HG02678 (cell line): Measurements from ENCODE around the gene CCAR1.
"Not testable (repeated sequence)": the region's sequence is repeated elsewhere in the genome, so short reads cannot be mapped to it uniquely, and the experiment has no call there.

Source experiments
- ATAC-seq: cut with Tn5 transposase; IDR thresholded peaks from one replicate; pipeline ENCODE4 v1.9.1; 2021; ENCODE audit warnings: mild to moderate bottlenecking, moderate library complexity; ENCODE audit not compliant: unreplicated experiment

Gene CCAR1

GRCh38 chr10:68759223-68759863 is 38.3 kb downstream of the CCAR1 start:
- no peak for ATAC-seq

GRCh38 chr10:68759967-68760366 is 38.9 kb downstream of the CCAR1 start:
- no peak for ATAC-seq

- ATAC-seq, result not testable (repeated sequence)
Observed at GRCh38 chr10:68767407-68767806, 46.4 kb downstream of the CCAR1 start.

DNA sequence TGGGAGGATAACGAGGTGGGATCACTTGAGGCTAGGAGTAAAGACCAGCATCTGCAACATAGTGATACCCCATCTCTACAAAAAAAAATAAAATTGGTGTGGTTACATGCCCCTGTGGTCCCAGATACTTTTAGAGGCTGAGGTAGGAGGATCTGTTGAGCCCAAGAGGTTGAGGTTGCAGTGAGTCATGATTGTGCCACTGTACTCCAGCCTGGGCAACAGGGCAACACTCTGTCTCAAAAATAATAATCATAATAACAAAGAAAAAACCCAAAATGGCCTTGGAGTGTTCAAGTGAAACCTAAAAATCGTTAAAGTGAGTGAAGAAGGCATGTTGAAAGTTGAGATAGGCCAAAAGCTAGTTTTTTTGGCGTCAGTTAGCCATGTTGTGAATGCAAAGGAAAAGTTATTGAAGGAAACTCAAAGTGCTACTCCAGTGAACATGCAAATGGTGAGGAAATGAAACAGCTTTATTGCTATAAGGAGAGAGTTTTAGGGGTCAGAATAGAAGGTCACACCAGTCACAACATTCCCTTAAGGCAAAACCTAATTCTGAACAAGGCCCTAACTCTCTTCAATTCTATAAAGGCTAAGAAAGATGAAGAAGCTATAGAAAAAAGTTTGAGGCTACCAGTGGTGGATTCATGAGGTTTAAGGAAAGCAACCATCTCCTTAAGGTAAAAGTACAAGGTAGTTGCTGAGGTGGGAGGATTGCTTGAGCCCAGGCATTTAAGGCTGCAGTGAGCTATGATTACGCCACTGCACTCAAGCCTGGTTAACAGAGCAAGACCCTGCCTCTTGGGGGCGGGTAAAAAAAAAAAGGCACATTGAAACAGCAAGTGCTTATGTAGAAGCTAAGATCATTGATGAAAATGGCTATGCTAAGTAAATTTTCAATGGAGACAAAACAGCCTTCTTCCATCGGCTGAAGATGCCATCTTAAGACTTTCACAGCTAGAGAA is 60.9 kb downstream of the CCAR1 start:
- ATAC-seq, result no peak

DNA sequence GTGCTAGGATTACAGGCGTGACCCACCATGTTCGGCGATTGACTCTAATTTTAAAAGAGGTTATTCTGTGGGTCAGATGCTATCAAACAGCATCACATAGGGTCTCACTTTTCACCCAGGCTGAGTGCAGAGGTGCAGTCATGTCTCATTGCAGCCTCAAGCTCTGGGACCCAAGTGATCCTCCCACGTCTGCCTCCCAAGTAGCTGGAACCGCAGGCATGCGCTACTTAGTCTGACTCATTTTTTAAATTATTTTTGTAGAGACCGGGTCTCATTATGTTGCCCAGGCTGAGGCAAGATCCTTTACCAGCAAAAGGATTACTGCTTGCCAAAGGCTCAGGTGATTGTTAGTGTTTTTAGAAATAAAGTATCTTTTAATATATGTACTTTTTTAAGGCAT is 63.4 kb downstream of the CCAR1 start:
- no peak for ATAC-seq

- no peak for ATAC-seq
Observed at GRCh38 chr10:68787813-68788212, 66.8 kb downstream of the CCAR1 start.

DNA sequence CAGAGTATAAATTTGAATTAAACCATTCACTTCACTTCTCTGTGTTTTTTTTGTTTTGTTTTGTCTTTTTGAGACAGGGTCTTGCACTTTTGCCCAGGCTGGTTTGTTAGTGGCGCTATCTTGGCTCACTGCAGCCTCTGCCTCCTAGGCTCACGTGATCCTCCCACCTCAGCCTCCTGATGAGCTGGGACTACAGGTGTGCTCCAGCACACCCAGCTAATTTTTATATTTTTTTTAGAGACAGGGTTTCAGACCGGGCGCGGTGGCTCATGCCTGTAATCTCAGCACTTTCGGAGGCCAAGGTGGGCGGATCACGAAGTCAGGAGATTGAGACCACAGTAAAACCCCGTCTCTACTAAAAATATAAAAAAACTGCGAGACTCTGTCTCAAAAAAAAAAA is 69.4 kb downstream of the CCAR1 start:
- ATAC-seq, result no peak

DNA sequence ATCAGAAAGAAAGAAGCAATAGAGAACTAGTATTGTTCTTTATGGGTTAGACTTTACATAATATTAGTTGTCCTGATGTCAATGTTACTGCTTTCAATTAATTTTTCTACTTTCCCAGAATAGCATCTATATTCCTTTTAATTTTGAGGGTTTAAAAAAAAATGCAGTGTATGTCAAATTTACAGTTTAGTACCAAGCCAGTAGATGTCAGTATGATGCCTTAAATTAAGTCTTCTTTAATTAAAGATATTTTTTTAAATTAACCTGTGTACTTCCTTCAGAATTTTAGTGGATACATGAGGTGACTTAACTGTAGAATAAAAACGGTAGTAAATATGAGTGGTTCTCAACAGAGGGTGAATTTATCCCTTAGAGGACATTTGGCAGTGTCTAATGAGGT is 71.1 kb downstream of the CCAR1 start:
- ATAC-seq, result no peak

- no peak for ATAC-seq
Observed at GRCh38 chr10:68795886-68796532, 75.0 kb downstream of the CCAR1 start.

DNA sequence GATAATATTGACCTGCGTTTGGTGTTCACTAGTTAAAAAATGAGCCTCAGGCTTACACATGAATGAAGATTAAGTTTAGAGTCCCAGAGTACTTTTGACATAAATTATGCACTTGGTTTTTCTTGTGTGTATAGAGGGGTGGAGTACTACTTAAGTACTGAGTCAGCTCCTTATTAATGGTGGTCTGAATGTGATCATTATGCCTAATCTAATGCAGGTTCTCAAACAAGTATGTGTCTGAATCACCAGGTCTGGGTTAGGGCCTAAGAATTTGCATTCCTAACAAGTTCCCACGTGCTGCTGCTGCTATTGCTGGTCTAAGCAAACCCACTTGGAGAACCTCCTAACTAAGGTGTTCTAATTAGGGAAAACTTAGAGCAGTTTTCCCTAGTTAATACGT is 75.6 kb downstream of the CCAR1 start:
- no peak for ATAC-seq

- ATAC-seq, result no peak
Observed at GRCh38 chr10:68800211-68800610, 79.2 kb downstream of the CCAR1 start.

GRCh38 chr10:68804692-68805091 is 83.7 kb downstream of the CCAR1 start:
- no peak for ATAC-seq

DNA sequence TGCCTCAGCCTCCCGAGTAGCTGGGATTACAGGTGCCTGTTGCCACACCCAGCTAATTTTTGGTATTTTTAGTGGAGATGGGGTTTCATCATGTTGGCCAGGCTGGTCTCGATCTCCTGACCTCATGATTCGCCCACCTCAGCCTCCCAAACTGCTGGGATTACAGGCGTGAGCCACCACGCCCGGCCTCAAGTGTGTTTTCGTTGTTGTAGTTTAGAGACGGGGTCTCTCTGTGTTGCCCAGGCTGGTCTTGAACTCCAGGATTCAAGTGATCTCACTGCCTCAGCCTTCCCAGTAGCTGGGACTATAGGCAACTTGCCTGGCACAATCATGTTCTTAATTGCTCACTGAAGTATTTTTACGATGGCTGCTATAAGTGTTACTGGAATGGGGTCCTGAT is 89.8 kb downstream of the CCAR1 start:
- ATAC-seq, result not testable (repeated sequence)

DNA sequence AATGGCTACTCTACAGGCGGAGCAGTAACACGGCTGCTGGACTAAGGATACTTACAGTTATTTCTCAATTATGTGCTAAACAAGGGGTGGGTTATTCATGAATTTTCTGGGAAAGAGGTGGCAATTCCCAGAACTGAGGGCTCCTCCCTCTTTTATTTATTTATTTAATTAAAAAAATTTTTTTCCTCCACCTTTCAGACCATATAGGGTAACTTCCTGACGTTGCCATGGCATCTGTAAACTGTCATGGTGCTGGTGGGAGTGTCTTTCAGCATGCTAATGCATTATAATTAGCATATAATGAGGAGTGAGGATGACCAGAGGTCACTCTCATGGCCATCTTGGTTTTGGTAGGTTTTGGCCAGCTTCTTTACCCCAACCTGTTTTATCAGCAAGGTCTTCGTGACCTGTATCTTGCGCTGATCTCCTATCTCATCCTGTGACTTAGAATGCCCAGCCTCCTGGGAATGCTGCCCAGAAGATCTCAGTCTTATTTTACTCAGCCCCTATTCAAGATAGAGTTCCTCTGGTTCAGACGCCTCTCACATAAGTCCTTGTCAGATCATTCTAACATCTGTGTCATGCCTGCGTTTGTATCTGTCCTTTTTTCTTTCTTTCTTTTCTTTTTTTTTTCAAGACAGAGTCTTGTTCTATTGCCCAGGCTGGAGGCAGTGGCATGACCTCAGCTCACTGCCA is 90.4 kb downstream of the CCAR1 start:
- ATAC-seq, result no peak

GRCh38 chr10:68812420-68812819 is 91.4 kb downstream of the CCAR1 start:
- ATAC-seq, result no peak

- no peak for ATAC-seq
Observed at GRCh38 chr10:68813559-68813958, 92.5 kb downstream of the CCAR1 start.

DNA sequence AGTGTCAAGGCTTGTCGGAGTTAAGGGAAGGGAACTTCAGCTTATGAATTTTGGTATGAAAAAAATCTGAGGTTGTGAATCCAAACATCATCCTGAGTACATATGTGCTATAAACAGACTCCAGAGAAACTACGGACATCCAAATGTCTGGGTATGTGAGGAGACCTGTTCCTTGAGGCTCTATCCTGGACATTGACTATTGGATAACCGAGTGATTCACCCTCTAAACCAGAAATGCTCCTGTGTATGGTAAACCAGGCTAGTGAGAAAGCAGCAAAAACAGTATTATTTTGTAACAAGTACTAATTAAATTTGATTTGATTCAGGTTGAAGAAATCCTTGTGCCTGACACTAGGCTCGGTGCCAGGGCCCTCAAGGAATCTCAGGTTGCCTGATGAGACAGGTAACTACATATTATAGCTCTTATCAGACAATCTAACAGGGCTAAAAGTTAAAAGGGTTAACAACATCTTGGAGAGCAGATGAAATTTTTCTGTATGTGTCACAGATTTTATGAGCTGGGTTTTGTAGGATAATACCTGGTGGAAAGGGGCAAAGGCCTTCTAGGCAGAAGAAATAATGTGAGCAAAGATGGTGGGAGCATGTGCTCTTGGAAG is 95.9 kb downstream of the CCAR1 start:
- ATAC-seq, result no peak

- ATAC-seq, result not testable (repeated sequence)
Observed at GRCh38 chr10:68820359-68820758, 99.3 kb downstream of the CCAR1 start.

DNA sequence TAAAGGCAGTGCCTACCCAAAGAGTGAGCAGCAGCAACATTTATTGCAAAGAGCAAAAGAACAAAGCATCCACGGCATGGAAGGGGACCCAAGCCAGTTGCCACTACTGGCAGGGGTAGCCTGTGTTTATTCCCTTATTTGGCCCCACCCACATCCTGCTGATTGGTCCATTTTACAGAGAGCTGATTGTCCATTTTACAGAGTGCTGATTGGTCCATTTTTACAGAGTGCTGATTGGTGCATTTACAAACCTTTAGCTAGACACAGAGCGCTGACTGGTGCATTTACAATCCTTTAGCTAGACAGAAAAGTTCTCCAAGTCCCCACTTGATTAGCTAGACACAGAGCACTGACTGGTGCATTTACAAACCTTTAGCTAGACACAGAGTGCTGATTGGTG is 101.6 kb downstream of the CCAR1 start:
- not testable (repeated sequence) for ATAC-seq

DNA sequence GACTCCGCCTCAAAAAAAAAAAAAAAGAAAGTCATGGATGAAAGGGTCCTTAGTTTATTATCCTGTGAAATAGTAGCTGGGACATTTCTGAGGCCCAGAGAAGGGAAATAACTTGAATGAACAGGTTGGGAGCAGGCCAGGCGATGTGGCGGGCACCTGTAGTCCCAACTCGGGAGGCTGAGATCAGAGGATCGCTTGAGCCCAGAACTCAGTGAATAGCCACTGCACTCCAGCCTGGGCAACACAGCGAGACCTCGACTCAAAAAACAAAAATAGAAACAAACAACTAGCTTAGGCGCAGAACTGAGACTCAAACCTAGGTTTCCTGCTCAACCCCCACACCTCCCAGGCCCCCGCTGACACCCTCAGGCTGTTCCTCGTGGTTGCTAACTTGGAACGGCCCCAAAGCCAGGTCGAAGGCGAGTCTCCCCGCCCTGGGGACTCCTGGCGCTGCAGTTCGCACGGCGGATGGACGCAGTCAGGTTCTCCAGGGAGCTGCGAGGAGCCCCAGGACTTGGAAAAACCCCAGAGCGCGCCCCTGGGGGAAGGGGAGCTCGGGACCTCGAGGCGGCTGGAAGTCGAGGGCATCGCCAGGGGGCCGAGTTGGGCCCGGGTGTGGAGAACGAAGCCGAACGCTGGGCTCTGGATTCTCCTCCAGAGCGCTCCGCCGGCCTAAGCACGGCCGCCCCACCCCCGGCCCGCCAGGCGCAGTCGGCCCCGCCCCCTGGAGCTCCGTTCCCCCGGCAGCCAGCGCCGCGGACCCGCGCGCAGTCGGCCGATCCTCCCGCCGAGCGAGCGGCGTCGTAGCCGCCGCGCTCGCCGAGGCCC is 105.9 kb downstream of the CCAR1 start, which contains the start of gene STOX1:
Gene STOX1 (plus strand): TSS at position 768 of the 828 bp plus-strand sequence. CDS start 93 bp downstream, outside the sequence.
- peak; percentile 70 for ATAC-seq
